Keratinocyte (primary cell): Measurements from ENCODE around the gene MMD2. TPM values are rescaled to one million over a fixed set of nuclear protein-coding genes. Genes with fewer than 3 reads are reported as not detected.
"Not testable (repeated sequence)": the region's sequence is repeated elsewhere in the genome, so short reads cannot be mapped to it uniquely, and the experiment has no call there.

Experiments
- DNase-seq: peaks from one replicate; pipeline ENCODE4 v3.0.0-alpha.2; 2011; ENCODE audit warnings: low read depth, missing footprints, low spot score
- FAIRE-seq: peaks from 2 replicates; lab custom pipeline; 2011; peaks lifted over from hg19 to GRCh38; lab: Jason Lieb, UNC
- H2AFZ ChIP-seq: 2 replicates; pipeline ENCODE4 v1.6.0; 2012; ENCODE audit warnings: low read length, control low read depth, inconsistent platforms; ENCODE audit not compliant: control insufficient read depth
- H3K27ac ChIP-seq: 2 replicates; pipeline ENCODE4 v1.5.1; 2011; ENCODE audit warnings: low read length; ENCODE audit not compliant: control insufficient read depth, insufficient read depth
- H3K27me3 ChIP-seq: 3 replicates; pipeline ENCODE4 v1.6.0; 2011; ENCODE audit warnings: low read length; ENCODE audit not compliant: control insufficient read depth, insufficient read depth; ENCODE audit errors: extremely low read depth
- H3K36me3 ChIP-seq, 2 experiments: 2 replicates in 1 of 2; 3 replicates in 1 of 2; pipeline ENCODE4 v1.5.1; 2011; ENCODE audit warnings: low read length in 2 of 2, mild to moderate bottlenecking in 1 of 2; ENCODE audit not compliant: control insufficient read depth in 2 of 2, insufficient read depth in 2 of 2; ENCODE audit errors: extremely low read depth in 1 of 2
- H3K4me1 ChIP-seq: 3 replicates; pipeline ENCODE4 v1.5.1; 2011; ENCODE audit warnings: low read length; ENCODE audit not compliant: control insufficient read depth, insufficient read depth; ENCODE audit errors: extremely low read depth
- H3K4me2 ChIP-seq: 3 replicates; pipeline ENCODE4 v1.6.0; 2011; ENCODE audit warnings: low read depth, low read length; ENCODE audit not compliant: control insufficient read depth, insufficient read depth; ENCODE audit errors: extremely low read depth
- H3K4me3 ChIP-seq, 3 experiments: fragments of 200-600 bp in 1 of 3; sonication (generic) in 1 of 3; 2 replicates in 2 of 3; 3 replicates in 1 of 3; pipeline ENCODE4 v1.5.1; 2011 to 2016; ENCODE audit warnings: low read length in 3 of 3, mild to moderate bottlenecking in 3 of 3, control low read depth in 2 of 3, inconsistent platforms in 1 of 3, low read depth in 1 of 3, mixed read lengths in 1 of 3, mixed run types in 1 of 3, moderate library complexity in 1 of 3; ENCODE audit not compliant: control insufficient read depth in 2 of 3, insufficient read depth in 2 of 3; ENCODE audit errors: extremely low read depth in 1 of 3
- H3K79me2 ChIP-seq: 2 replicates; pipeline ENCODE4 v1.6.0; 2012; ENCODE audit warnings: low read length; ENCODE audit not compliant: control insufficient read depth, insufficient read depth
- H3K9ac ChIP-seq: 3 replicates; pipeline ENCODE4 v1.6.0; 2011; ENCODE audit warnings: low read length; ENCODE audit not compliant: control insufficient read depth, insufficient read depth; ENCODE audit errors: extremely low read depth
- H3K9me1 ChIP-seq: 3 replicates; pipeline ENCODE4 v1.6.0; 2011; ENCODE audit warnings: low read length; ENCODE audit not compliant: control insufficient read depth, insufficient read depth; ENCODE audit errors: extremely low read depth
- H3K9me3 ChIP-seq: 2 replicates; pipeline ENCODE4 v1.5.1; 2012; ENCODE audit warnings: low read depth, low read length; ENCODE audit not compliant: control insufficient read depth
- H4K20me1 ChIP-seq: 3 replicates; pipeline ENCODE4 v1.6.0; 2011; ENCODE audit warnings: low read length; ENCODE audit not compliant: control insufficient read depth, insufficient read depth; ENCODE audit errors: extremely low read depth
- CTCF ChIP-seq, 3 experiments: IDR thresholded peaks in 1 of 3; conservative IDR thresholded peaks in 1 of 3; optimal IDR thresholded peaks in 1 of 3; 2 replicates in 2 of 3; 3 replicates in 1 of 3; pipeline versions ENCODE3 to v1.5.1; 2011; ENCODE audit warnings: low read length in 3 of 3, mild to moderate bottlenecking in 3 of 3, moderate library complexity in 2 of 3, control low read depth in 1 of 3, inconsistent platforms in 1 of 3; ENCODE audit not compliant: insufficient read depth in 2 of 3; ENCODE audit errors: extremely low read depth in 1 of 3
- EZH2 ChIP-seq: IDR thresholded peaks from one replicate; pipeline ENCODE4 v1.6.1; 2012; ENCODE audit warnings: inconsistent platforms, mild to moderate bottlenecking, low read length, moderate library complexity
- dilution Hi-C: fragments of 300-500 bp; cut with MboI; formaldehyde crosslinking; loops from one replicate; pipeline ENCODE4 v1.7.0; 2020; ENCODE audit warnings: low sequenced_read_pairs; ENCODE audit not compliant: extremely low pct_ligation_motif_present
- polyA plus RNA-seq, 5 experiments: library from polyadenylated mRNA; depleted of rRNA in 3 of 5; stranded (reverse) in 3 of 5; stranded (forward) in 1 of 5; unstranded in 1 of 5; fragments of >200 nt; gene quantifications; 1 replicate in 1 of 5; 2 replicates in 3 of 5; 3 replicates in 1 of 5; pipeline versions ENCODE4 v1.2.1 to v1.2.3, GENCODE V29; 2011 to 2012; ENCODE audit warnings: missing spikeins in 2 of 5, low read depth in 1 of 5, low replicate concordance in 1 of 5

MMD2 gene
- polyA plus RNA-seq, 1 donor (not counting 4 experiments of a cell fraction or from before 2014, with no cell fraction given) = not detected

GRCh38 chr7:4975626-4976025 lies 16.6 kb upstream of the MMD2 start:
- H3K9ac ChIP-seq, H3K4me3 ChIP-seq, dilution Hi-C loops, FAIRE-seq, H2AFZ ChIP-seq, H3K4me2 ChIP-seq, H3K27ac ChIP-seq, H3K4me1 ChIP-seq, DNase-seq, H3K27me3 ChIP-seq, H4K20me1 ChIP-seq, H3K9me3 ChIP-seq, H3K9me1 ChIP-seq: not testable (repeated sequence)
- Histone ChIP-seq H3K36me3 (peaks cover 0 to 10% of the 10 kb centered on the region in 2 experiments), H3K79me2 (peaks cover 50% of the 10 kb centered on the region)

DNA sequence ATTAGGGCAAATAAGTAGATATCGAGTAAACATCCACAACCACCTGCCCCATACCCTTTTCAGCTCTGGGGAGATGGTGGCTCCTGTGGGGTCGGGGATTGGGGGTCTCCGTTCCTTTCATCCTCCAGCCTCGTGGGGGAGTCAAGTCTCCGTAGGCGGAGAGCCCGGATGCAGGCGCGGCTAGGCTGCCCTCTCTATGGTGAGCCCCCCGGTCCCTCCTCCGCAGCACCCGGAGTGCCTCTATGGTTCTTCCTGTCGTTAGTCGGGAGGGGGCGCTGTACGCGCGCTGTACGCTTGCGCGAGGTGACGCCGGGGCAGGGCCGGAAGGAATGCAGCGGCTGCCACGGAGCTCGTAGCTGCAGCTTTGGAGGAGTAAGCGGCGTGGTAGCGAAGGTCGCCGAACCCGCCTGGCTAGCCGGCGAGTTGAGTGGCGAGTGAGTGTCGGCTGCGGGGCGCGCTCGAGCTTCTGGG lies 14.8 kb upstream of the MMD2 start:
- Histone ChIP-seq H3K4me2 (peak overlapping the region; percentile 32), H4K20me1 (no peaks in the 10 kb centered on the region), H3K4me3 (peak overlapping the region; percentile 74 to 84 (median 82)), H3K9me3 (no peaks in the 10 kb centered on the region), H3K4me1 (no peaks in the 10 kb centered on the region), H2AFZ (peak overlapping the region; percentile 89), H3K27me3 (no peaks in the 10 kb centered on the region), H3K36me3 (peaks cover 0 to 10% of the 10 kb centered on the region in 2 experiments), H3K9ac (peak overlapping the region; percentile 78), H3K9me1 (no peaks in the 10 kb centered on the region), H3K79me2 (peaks cover 44% of the 10 kb centered on the region), H3K27ac (peak overlapping the region; percentile 63)
- dilution Hi-C loops = no loop called here
- FAIRE-seq (no peak), DNase-seq (peak; percentile 49)
- TF ChIP-seq EZH2 = no peak
- peak; percentile 69 to 91 (median 75) for TF ChIP-seq CTCF (optimal IDR thresholded peaks at IDR 0.05 in 1 of 3, IDR thresholded peaks at IDR 0.05 in 1 of 3, conservative IDR thresholded peaks at IDR 0.05 in 1 of 3; ENCODE audit: extremely low read depth in 1 of 3, insufficient read depth in 2 of 3, low read length in 3 of 3)

- H4K20me1 ChIP-seq, H3K9me1 ChIP-seq, DNase-seq, H3K4me2 ChIP-seq, H3K9me3 ChIP-seq, H3K4me1 ChIP-seq, H2AFZ ChIP-seq, H3K4me3 ChIP-seq, FAIRE-seq, H3K36me3 ChIP-seq, H3K9ac ChIP-seq, dilution Hi-C loops, H3K27me3 ChIP-seq, H3K27ac ChIP-seq: not testable (repeated sequence)
- H3K79me2 ChIP-seq = peaks cover 31% of the 10 kb centered on the region
Measured at GRCh38 chr7:4972446-4972845, 13.5 kb upstream of the MMD2 start.
